Mesenchymal stem cell (in vitro differentiated cells and primary cell): ENCODE results near the gene USP3.

ENCODE experiments used
- DNase-seq: peaks from one replicate; pipeline ENCODE4 v3.0.0-alpha.2; 2013
- H2AFZ ChIP-seq: one replicate; pipeline ENCODE4 v1.6.1; 2013; ENCODE audit warnings: low read depth, mild to moderate bottlenecking, control low read depth, inconsistent platforms, low read length, moderate library complexity
- H2AK5ac ChIP-seq: 2 replicates; pipeline ENCODE4 v1.6.1; 2013; ENCODE audit warnings: low read length, moderate library complexity, mild to moderate bottlenecking, inconsistent platforms; ENCODE audit not compliant: severe bottlenecking
- H2BK120ac ChIP-seq: one replicate; pipeline ENCODE4 v1.6.1; 2013; ENCODE audit warnings: low read depth, mild to moderate bottlenecking, inconsistent platforms, low read length, moderate library complexity
- H2BK12ac ChIP-seq, 2 experiments: one replicate each; pipeline ENCODE4 v1.6.1; 2013; ENCODE audit warnings: inconsistent platforms in 2 of 2, low read length in 2 of 2, mild to moderate bottlenecking in 2 of 2, moderate library complexity in 2 of 2, control low read depth in 1 of 2
- H2BK15ac ChIP-seq: one replicate; pipeline ENCODE4 v1.6.1; 2013; ENCODE audit warnings: mild to moderate bottlenecking, low read depth, inconsistent platforms; ENCODE audit not compliant: poor library complexity, severe bottlenecking
- H2BK5ac ChIP-seq: 2 replicates; pipeline ENCODE4 v1.6.1; 2013; ENCODE audit warnings: low read depth, mild to moderate bottlenecking, low read length, control low read depth, inconsistent platforms; ENCODE audit not compliant: poor library complexity, severe bottlenecking
- H3K14ac ChIP-seq, 2 experiments: one replicate each; pipeline ENCODE4 v1.6.1; 2013; ENCODE audit warnings: inconsistent platforms in 2 of 2, low read length in 2 of 2, control low read depth in 1 of 2, mild to moderate bottlenecking in 1 of 2, moderate library complexity in 1 of 2
- H3K18ac ChIP-seq, 2 experiments: one replicate each; pipeline ENCODE4 v1.6.1; 2013; ENCODE audit warnings: inconsistent platforms in 2 of 2, low read length in 2 of 2, control low read depth in 1 of 2, low read depth in 1 of 2, mild to moderate bottlenecking in 1 of 2
- H3K23ac ChIP-seq, 2 experiments: one replicate each; pipeline ENCODE4 v1.6.1; 2013; ENCODE audit warnings: inconsistent platforms in 2 of 2, low read length in 2 of 2, mild to moderate bottlenecking in 2 of 2, moderate library complexity in 2 of 2, control low read depth in 1 of 2
- H3K27ac ChIP-seq: 2 replicates; pipeline ENCODE4 v1.5.1; 2013; ENCODE audit warnings: mild to moderate bottlenecking, moderate library complexity, low read length, control low read depth, inconsistent platforms; ENCODE audit not compliant: poor library complexity, severe bottlenecking
- H3K27me3 ChIP-seq, 2 experiments: 2 replicates each; pipeline versions ENCODE4 v1.6.1 to v1.7.0; 2013; ENCODE audit warnings: low read length in 2 of 2, mild to moderate bottlenecking in 2 of 2, moderate library complexity in 2 of 2, control low read depth in 1 of 2, inconsistent platforms in 1 of 2; ENCODE audit not compliant: control insufficient read depth in 1 of 2, insufficient read depth in 1 of 2
- H3K36me3 ChIP-seq, 2 experiments: 2 replicates each; pipeline versions ENCODE4 v1.6.1 to v1.7.0; 2013; ENCODE audit warnings: low read length in 2 of 2, control low read depth in 1 of 2, inconsistent platforms in 1 of 2, low read depth in 1 of 2, mild to moderate bottlenecking in 1 of 2; ENCODE audit not compliant: insufficient read depth in 2 of 2, control insufficient read depth in 1 of 2
- H3K4ac ChIP-seq, 2 experiments: one replicate each; pipeline ENCODE4 v1.6.1; 2013; ENCODE audit warnings: inconsistent platforms in 2 of 2, low read length in 2 of 2, mild to moderate bottlenecking in 2 of 2, moderate library complexity in 2 of 2, control low read depth in 1 of 2, low read depth in 1 of 2
- H3K4me1 ChIP-seq: 2 replicates; pipeline ENCODE4 v1.6.1; 2013; ENCODE audit warnings: low read depth, low read length, control low read depth; ENCODE audit not compliant: control insufficient read depth, insufficient read depth
- H3K4me2 ChIP-seq: 2 replicates; pipeline ENCODE4 v1.6.1; 2013; ENCODE audit warnings: low read length, mild to moderate bottlenecking, inconsistent platforms; ENCODE audit not compliant: poor library complexity, severe bottlenecking
- H3K4me3 ChIP-seq, 2 experiments: 2 replicates each; pipeline versions ENCODE4 v1.5.1 to v1.7.0; 2013; ENCODE audit warnings: low read length in 2 of 2, mild to moderate bottlenecking in 2 of 2, control low read depth in 1 of 2, low read depth in 1 of 2; ENCODE audit not compliant: insufficient read depth in 1 of 2
- H3K79me1 ChIP-seq: replicated peaks from 2 replicates; pipeline ENCODE4 v1.6.1; 2013; ENCODE audit warnings: mild to moderate bottlenecking, control low read depth, low read length, inconsistent platforms; ENCODE audit not compliant: poor library complexity, severe bottlenecking
- H3K9ac ChIP-seq: 2 replicates; pipeline ENCODE4 v1.7.0; 2013; ENCODE audit warnings: mild to moderate bottlenecking, low read length, moderate library complexity
- H3K9me3 ChIP-seq: 2 replicates; pipeline ENCODE4 v1.7.0; 2013; ENCODE audit warnings: mild to moderate bottlenecking, low read length; ENCODE audit not compliant: control insufficient read depth
- H4K8ac ChIP-seq: one replicate; pipeline ENCODE4 v1.6.1; 2013; ENCODE audit warnings: inconsistent platforms, mild to moderate bottlenecking, low read length, moderate library complexity
- H4K91ac ChIP-seq: one replicate; pipeline ENCODE4 v1.6.1; 2013; ENCODE audit warnings: mild to moderate bottlenecking, low read length, inconsistent platforms
- WGBS: methylation state at CpG from one replicate; pipeline ENCODE4 v1.1.7; 2013; ENCODE audit warnings: mixed read lengths; 5-methylcytosine and 5-hydroxymethylcytosine counted together

USP3 gene

GRCh38 chr15:63463036-63463435 lies 41.4 kb upstream of the USP3 start:
- Histone ChIP-seq H3K4ac (no peak overlapping the region), H3K36me3 (no peaks in the 10 kb centered on the region), H4K8ac (no peak overlapping the region), H2BK5ac (no peak overlapping the region), H2AFZ (no peak overlapping the region), H3K23ac (no peak overlapping the region), H3K9me3 (no peaks in the 10 kb centered on the region), H3K4me3 (no peak overlapping the region), H2BK12ac (no peak overlapping the region), H3K9ac (no peak overlapping the region), H2BK120ac (no peak overlapping the region), H2BK15ac (no peak overlapping the region), H3K18ac (no peak overlapping the region), H2AK5ac (no peak overlapping the region), H3K14ac (no peak overlapping the region), H3K4me1 (peaks cover 17% of the 10 kb centered on the region), H4K91ac (no peak overlapping the region), H3K27me3 (peaks cover 0 to 4% of the 10 kb centered on the region in 2 experiments), H3K79me1 (no peaks in the 10 kb centered on the region), H3K27ac (no peak overlapping the region), H3K4me2 (no peak overlapping the region)
- DNase-seq: no peak

- Histone ChIP-seq H2BK15ac (no peak overlapping the region), H3K4me2 (no peak overlapping the region), H2AK5ac (peak overlapping the region; percentile 58), H2BK5ac (no peak overlapping the region), H3K18ac (no peak overlapping the region), H2AFZ (no peak overlapping the region), H3K4ac (no peak overlapping the region), H3K4me3 (no peak overlapping the region), H3K23ac (no peak overlapping the region), H4K8ac (no peak overlapping the region), H3K36me3 (no peaks in the 10 kb centered on the region), H3K4me1 (peaks cover 17% of the 10 kb centered on the region), H3K27ac (no peak overlapping the region), H3K27me3 (peaks cover 0 to 4% of the 10 kb centered on the region in 2 experiments), H2BK120ac (no peak overlapping the region), H4K91ac (no peak overlapping the region), H3K9me3 (no peaks in the 10 kb centered on the region), H3K9ac (no peak overlapping the region), H3K14ac (no peak overlapping the region), H2BK12ac (no peak overlapping the region), H3K79me1 (no peaks in the 10 kb centered on the region)
- DNase-seq: no peak
- WGBS: 77% methylated on average over 5 of the region's 5 CpGs
Measured at GRCh38 chr15:63463793-63464192, 40.6 kb upstream of the USP3 start.

GRCh38 chr15:63465104-63465503 lies 39.3 kb upstream of the USP3 start:
- Histone ChIP-seq H3K4ac (no peak overlapping the region), H3K27me3 (peaks cover 0 to 4% of the 10 kb centered on the region in 2 experiments), H4K91ac (no peak overlapping the region), H3K4me1 (peaks cover 17% of the 10 kb centered on the region), H3K4me2 (no peak overlapping the region), H3K18ac (no peak overlapping the region), H3K23ac (no peak overlapping the region), H3K27ac (no peak overlapping the region), H3K14ac (no peak overlapping the region), H3K9ac (no peak overlapping the region), H3K79me1 (no peaks in the 10 kb centered on the region), H3K4me3 (no peak overlapping the region), H3K36me3 (no peaks in the 10 kb centered on the region), H2BK15ac (no peak overlapping the region), H2BK12ac (no peak overlapping the region), H4K8ac (no peak overlapping the region), H2BK120ac (no peak overlapping the region), H2AFZ (no peak overlapping the region), H2BK5ac (no peak overlapping the region), H3K9me3 (no peaks in the 10 kb centered on the region), H2AK5ac (no peak overlapping the region)
- DNase-seq: peak; percentile 81

- H3K9ac ChIP-seq: peak overlapping the region; percentile 26
- H3K36me3 ChIP-seq: no peaks in the 10 kb centered on the region
Measured at GRCh38 chr15:63466378-63467192, 37.8 kb upstream of the USP3 start.

More at GRCh38 chr15:63466378-63467192, 37.8 kb upstream of the USP3 start:
- no peak overlapping the region for H2AK5ac ChIP-seq
- no peak overlapping the region for H3K4me2 ChIP-seq
- H3K4me3 ChIP-seq: no peak overlapping the region
- no peak overlapping the region for H4K8ac ChIP-seq
- H3K9me3 ChIP-seq: no peaks in the 10 kb centered on the region
- peaks cover 0 to 4% of the 10 kb centered on the region in 2 experiments for H3K27me3 ChIP-seq
- H3K79me1 ChIP-seq: no peaks in the 10 kb centered on the region
- H2BK5ac ChIP-seq: no peak overlapping the region
- DNase-seq: peak; percentile 76
- 36% methylated on average over 8 of the region's 8 CpGs for WGBS
- no peak overlapping the region for H3K23ac ChIP-seq
- no peak overlapping the region for H3K14ac ChIP-seq
- no peak overlapping the region for H3K27ac ChIP-seq
- H3K18ac ChIP-seq: peak overlapping the region in 1 of 2 experiments; percentile 77
- no peak overlapping the region for H4K91ac ChIP-seq
- no peak overlapping the region for H2AFZ ChIP-seq
- H2BK15ac ChIP-seq: no peak overlapping the region
- H2BK12ac ChIP-seq: peak overlapping the region in 1 of 2 experiments; percentile 65
- peaks cover 13% of the 10 kb centered on the region for H3K4me1 ChIP-seq
- no peak overlapping the region for H3K4ac ChIP-seq
- no peak overlapping the region for H2BK120ac ChIP-seq
